Measurements from ENCODE around the gene ZNF385C. TPM values are rescaled to one million over a fixed set of nuclear protein-coding genes. Genes with fewer than 3 reads are reported as not detected.

ZNF385C gene
- total RNA-seq, 1 experiment from 2014 or later = 3.7 TPM

DNA sequence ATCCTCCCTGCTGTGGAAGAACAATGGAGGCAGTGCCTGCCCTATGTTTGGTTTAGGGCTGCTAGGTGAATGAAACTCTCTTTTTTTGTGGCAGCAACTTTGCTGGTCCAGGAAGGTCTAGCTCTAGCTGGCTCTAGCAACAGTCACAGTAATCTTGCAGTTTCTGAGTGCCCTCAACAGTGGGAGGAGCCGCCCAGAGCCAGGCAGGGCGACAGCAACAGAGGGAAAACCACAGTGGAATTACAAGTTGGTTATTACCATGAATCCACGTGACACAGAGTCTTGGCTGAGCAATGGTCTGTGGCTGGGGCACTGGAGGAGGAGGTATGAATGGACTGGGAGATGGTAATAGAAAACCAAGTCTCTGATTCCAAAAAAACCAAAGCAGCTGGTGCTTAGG is 34.7 kb upstream of the ZNF385C start (continued):
- TF ChIP-seq, protein P1, sequence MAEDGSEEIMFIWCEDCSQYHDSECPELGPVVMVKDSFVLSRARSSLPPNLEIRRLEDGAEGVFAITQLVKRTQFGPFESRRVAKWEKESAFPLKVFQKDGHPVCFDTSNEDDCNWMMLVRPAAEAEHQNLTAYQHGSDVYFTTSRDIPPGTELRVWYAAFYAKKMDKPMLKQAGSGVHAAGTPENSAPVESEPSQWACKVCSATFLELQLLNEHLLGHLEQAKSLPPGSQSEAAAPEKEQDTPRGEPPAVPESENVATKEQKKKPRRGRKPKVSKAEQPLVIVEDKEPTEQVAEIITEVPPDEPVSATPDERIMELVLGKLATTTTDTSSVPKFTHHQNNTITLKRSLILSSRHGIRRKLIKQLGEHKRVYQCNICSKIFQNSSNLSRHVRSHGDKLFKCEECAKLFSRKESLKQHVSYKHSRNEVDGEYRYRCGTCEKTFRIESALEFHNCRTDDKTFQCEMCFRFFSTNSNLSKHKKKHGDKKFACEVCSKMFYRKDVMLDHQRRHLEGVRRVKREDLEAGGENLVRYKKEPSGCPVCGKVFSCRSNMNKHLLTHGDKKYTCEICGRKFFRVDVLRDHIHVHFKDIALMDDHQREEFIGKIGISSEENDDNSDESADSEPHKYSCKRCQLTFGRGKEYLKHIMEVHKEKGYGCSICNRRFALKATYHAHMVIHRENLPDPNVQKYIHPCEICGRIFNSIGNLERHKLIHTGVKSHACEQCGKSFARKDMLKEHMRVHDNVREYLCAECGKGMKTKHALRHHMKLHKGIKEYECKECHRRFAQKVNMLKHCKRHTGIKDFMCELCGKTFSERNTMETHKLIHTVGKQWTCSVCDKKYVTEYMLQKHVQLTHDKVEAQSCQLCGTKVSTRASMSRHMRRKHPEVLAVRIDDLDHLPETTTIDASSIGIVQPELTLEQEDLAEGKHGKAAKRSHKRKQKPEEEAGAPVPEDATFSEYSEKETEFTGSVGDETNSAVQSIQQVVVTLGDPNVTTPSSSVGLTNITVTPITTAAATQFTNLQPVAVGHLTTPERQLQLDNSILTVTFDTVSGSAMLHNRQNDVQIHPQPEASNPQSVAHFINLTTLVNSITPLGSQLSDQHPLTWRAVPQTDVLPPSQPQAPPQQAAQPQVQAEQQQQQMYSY (CRISPR knock-in tag; IDR thresholded peaks at IDR 0.05) = no peak
- TF ChIP-seq OVOL2 (CRISPR knock-in tag; IDR thresholded peaks at IDR 0.05; ENCODE audit: borderline replicate concordance) (no peak), ZNF219 (CRISPR knock-in tag; IDR thresholded peaks at IDR 0.05; ENCODE audit: borderline replicate concordance) (no peak), ZNF423 (CRISPR knock-in tag; IDR thresholded peaks at IDR 0.05) (no peak), RORB (CRISPR knock-in tag; IDR thresholded peaks at IDR 0.05) (no peak), ZBTB21 (CRISPR knock-in tag; IDR thresholded peaks at IDR 0.05; ENCODE audit: borderline replicate concordance) (no peak), ZNF263 (CRISPR knock-in tag; IDR thresholded peaks at IDR 0.05; ENCODE audit: low read depth) (no peak), TEAD4 (CRISPR knock-in tag; IDR thresholded peaks at IDR 0.05) (no peak), ZNF317 (CRISPR knock-in tag; IDR thresholded peaks at IDR 0.05; ENCODE audit: borderline replicate concordance, low read depth) (no peak), NR1H2 (CRISPR knock-in tag; IDR thresholded peaks at IDR 0.05) (no peak), JUN (CRISPR knock-in tag; IDR thresholded peaks at IDR 0.05) (no peak)
- TF ChIP-seq, protein P2, sequence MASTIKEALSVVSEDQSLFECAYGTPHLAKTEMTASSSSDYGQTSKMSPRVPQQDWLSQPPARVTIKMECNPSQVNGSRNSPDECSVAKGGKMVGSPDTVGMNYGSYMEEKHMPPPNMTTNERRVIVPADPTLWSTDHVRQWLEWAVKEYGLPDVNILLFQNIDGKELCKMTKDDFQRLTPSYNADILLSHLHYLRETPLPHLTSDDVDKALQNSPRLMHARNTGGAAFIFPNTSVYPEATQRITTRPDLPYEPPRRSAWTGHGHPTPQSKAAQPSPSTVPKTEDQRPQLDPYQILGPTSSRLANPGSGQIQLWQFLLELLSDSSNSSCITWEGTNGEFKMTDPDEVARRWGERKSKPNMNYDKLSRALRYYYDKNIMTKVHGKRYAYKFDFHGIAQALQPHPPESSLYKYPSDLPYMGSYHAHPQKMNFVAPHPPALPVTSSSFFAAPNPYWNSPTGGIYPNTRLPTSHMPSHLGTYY (CRISPR knock-in tag; IDR thresholded peaks at IDR 0.05) = no peak
- TF ChIP-seq, protein P3, sequence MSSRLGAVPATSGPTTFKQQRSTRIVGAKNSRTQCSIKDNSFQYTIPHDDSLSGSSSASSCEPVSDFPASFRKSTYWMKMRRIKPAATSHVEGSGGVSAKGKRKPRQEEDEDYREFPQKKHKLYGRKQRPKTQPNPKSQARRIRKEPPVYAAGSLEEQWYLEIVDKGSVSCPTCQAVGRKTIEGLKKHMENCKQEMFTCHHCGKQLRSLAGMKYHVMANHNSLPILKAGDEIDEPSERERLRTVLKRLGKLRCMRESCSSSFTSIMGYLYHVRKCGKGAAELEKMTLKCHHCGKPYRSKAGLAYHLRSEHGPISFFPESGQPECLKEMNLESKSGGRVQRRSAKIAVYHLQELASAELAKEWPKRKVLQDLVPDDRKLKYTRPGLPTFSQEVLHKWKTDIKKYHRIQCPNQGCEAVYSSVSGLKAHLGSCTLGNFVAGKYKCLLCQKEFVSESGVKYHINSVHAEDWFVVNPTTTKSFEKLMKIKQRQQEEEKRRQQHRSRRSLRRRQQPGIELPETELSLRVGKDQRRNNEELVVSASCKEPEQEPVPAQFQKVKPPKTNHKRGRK (CRISPR knock-in tag; IDR thresholded peaks at IDR 0.05; ENCODE audit: borderline replicate concordance) = no peak
- TF ChIP-seq, protein P4, sequence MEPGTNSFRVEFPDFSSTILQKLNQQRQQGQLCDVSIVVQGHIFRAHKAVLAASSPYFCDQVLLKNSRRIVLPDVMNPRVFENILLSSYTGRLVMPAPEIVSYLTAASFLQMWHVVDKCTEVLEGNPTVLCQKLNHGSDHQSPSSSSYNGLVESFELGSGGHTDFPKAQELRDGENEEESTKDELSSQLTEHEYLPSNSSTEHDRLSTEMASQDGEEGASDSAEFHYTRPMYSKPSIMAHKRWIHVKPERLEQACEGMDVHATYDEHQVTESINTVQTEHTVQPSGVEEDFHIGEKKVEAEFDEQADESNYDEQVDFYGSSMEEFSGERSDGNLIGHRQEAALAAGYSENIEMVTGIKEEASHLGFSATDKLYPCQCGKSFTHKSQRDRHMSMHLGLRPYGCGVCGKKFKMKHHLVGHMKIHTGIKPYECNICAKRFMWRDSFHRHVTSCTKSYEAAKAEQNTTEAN (CRISPR knock-in tag; IDR thresholded peaks at IDR 0.05) = no peak
- TF ChIP-seq, protein P5, sequence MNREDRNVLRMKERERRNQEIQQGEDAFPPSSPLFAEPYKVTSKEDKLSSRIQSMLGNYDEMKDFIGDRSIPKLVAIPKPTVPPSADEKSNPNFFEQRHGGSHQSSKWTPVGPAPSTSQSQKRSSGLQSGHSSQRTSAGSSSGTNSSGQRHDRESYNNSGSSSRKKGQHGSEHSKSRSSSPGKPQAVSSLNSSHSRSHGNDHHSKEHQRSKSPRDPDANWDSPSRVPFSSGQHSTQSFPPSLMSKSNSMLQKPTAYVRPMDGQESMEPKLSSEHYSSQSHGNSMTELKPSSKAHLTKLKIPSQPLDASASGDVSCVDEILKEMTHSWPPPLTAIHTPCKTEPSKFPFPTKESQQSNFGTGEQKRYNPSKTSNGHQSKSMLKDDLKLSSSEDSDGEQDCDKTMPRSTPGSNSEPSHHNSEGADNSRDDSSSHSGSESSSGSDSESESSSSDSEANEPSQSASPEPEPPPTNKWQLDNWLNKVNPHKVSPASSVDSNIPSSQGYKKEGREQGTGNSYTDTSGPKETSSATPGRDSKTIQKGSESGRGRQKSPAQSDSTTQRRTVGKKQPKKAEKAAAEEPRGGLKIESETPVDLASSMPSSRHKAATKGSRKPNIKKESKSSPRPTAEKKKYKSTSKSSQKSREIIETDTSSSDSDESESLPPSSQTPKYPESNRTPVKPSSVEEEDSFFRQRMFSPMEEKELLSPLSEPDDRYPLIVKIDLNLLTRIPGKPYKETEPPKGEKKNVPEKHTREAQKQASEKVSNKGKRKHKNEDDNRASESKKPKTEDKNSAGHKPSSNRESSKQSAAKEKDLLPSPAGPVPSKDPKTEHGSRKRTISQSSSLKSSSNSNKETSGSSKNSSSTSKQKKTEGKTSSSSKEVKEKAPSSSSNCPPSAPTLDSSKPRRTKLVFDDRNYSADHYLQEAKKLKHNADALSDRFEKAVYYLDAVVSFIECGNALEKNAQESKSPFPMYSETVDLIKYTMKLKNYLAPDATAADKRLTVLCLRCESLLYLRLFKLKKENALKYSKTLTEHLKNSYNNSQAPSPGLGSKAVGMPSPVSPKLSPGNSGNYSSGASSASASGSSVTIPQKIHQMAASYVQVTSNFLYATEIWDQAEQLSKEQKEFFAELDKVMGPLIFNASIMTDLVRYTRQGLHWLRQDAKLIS (CRISPR knock-in tag; IDR thresholded peaks at IDR 0.05; ENCODE audit: borderline replicate concordance) = no peak
